K562 (cell line): Measurements from ENCODE around the gene MARCHF3. TPM values are rescaled to one million over a fixed set of nuclear protein-coding genes. Genes with fewer than 3 reads are reported as not detected.

ENCODE experiments used
- ATAC-seq: fragments of 200-7000 bp; cut with Tn5 transposase; 3 replicates; pipeline ENCODE4 v1.9.1; 2020; ENCODE audit warnings: moderate library complexity
- BruUV-seq: library from RNA; stranded (reverse); fragments of 400-500 nt; replicated peaks from 2 replicates; lab custom pipeline; 2021; lab: Mats Ljungman, UMichigan
- CTCF ChIA-PET: fragments of 300-600 bp; formaldehyde crosslinking; extraction: SDS; loops from one replicate; lab custom pipeline; 2021; ENCODE audit warnings: low intra/inter-chr PET ratio; lab: Yijun Ruan, JAX
- POLR2A ChIA-PET: fragments of 300-600, 350-650 bp; sonication (Branson Sonifier 250); formaldehyde crosslinking; extraction: SDS; loops from one replicate; lab custom pipeline; 2021; ENCODE audit warnings: antibody characterized with exemption, inconsistent platforms; lab: Yijun Ruan, JAX
- DNase-seq, 4 experiments: peaks; one replicate each; pipeline versions ENCODE4 v3.0.0 to v3.0.0-alpha.2; 2011 to 2018; ENCODE audit warnings: low spot score in 3 of 4, mixed read lengths in 3 of 4; ENCODE audit errors: extremely low read depth in 1 of 4
- FAIRE-seq: peaks from 2 replicates; lab custom pipeline; 2011; peaks lifted over from hg19 to GRCh38; lab: Jason Lieb, UNC
- H2AFZ ChIP-seq: 2 replicates; pipeline ENCODE4 v1.6.0; 2011; ENCODE audit warnings: low read depth, low read length, control low read depth, inconsistent platforms
- H3K27ac ChIP-seq: fragments of 200-600 bp; 3 replicates; pipeline ENCODE4 v1.8.0; 2011; ENCODE audit warnings: low read depth, mild to moderate bottlenecking, control low read depth, inconsistent platforms, low read length, moderate library complexity, mixed read lengths; ENCODE audit errors: extremely low read depth
- H3K27me3 ChIP-seq, 2 experiments: fragments of 300-600 bp in 1 of 2; 2 replicates in 1 of 2; 3 replicates in 1 of 2; pipeline versions ENCODE4 v1.6.0 to v1.8.0; 2011; ENCODE audit warnings: inconsistent platforms in 2 of 2, low read length in 2 of 2, mild to moderate bottlenecking in 1 of 2, mixed read lengths in 1 of 2, moderate library complexity in 1 of 2; ENCODE audit not compliant: control insufficient read depth in 2 of 2, insufficient read depth in 2 of 2
- H3K36me3 ChIP-seq: fragments of 300-600 bp; 3 replicates; pipeline ENCODE4 v1.8.0; 2011; ENCODE audit warnings: mild to moderate bottlenecking, low read length, inconsistent platforms; ENCODE audit not compliant: control insufficient read depth, insufficient read depth
- H3K4me1 ChIP-seq, 2 experiments: fragments of 200-600 bp in 1 of 2; replicated peaks in 1 of 2; 2 replicates in 1 of 2; 3 replicates in 1 of 2; pipeline versions ENCODE4 v1.5.1 to v1.8.0; 2011; ENCODE audit warnings: inconsistent platforms in 2 of 2, low read length in 2 of 2, mild to moderate bottlenecking in 1 of 2, mixed read lengths in 1 of 2, moderate library complexity in 1 of 2; ENCODE audit not compliant: control insufficient read depth in 2 of 2, insufficient read depth in 2 of 2
- H3K4me2 ChIP-seq: 2 replicates; pipeline ENCODE4 v1.6.1; 2011; ENCODE audit warnings: low read length, control low read depth, inconsistent platforms, mixed read lengths; ENCODE audit not compliant: insufficient read depth
- H3K4me3 ChIP-seq: fragments of 200-600 bp; sonication (generic), shearing (Covaris generic); 2 replicates; pipeline ENCODE4 v1.5.1; 2016; ENCODE audit warnings: control low read depth, inconsistent platforms
- H3K79me2 ChIP-seq: fragments of 200-600 bp; 3 replicates; pipeline ENCODE4 v1.8.0; 2011; ENCODE audit warnings: low read length, inconsistent platforms; ENCODE audit not compliant: control insufficient read depth, insufficient read depth
- H3K9ac ChIP-seq, 2 experiments: 2 replicates each; pipeline versions ENCODE4 v1.6.0 to v1.6.1; 2011; ENCODE audit warnings: low read depth in 2 of 2, low read length in 2 of 2, control low read depth in 1 of 2, inconsistent platforms in 1 of 2, mild to moderate bottlenecking in 1 of 2, mixed read lengths in 1 of 2; ENCODE audit not compliant: insufficient read depth in 1 of 2
- H3K9me1 ChIP-seq: one replicate; pipeline ENCODE4 v1.6.0; 2011; ENCODE audit warnings: inconsistent platforms, mild to moderate bottlenecking, low read length, moderate library complexity; ENCODE audit not compliant: control insufficient read depth, insufficient read depth
- H3K9me3 ChIP-seq: replicated peaks from 2 replicates; pipeline ENCODE4 v1.5.1; 2011; ENCODE audit warnings: low read depth, low read length, inconsistent platforms; ENCODE audit not compliant: control insufficient read depth, insufficient read depth
- H4K20me1 ChIP-seq: replicated peaks from 2 replicates; pipeline ENCODE4 v1.6.1; 2011; ENCODE audit warnings: low read length, inconsistent platforms, mixed read lengths; ENCODE audit not compliant: control insufficient read depth, insufficient read depth
- CCNT2 ChIP-seq: IDR thresholded peaks from 2 replicates; pipeline ENCODE4 v1.6.1; 2011; ENCODE audit warnings: borderline replicate concordance, low read depth, mild to moderate bottlenecking, moderate library complexity, mixed read lengths, low read length; ENCODE audit not compliant: insufficient read length; ENCODE audit errors: extremely low read depth
- DDX20 ChIP-seq: fragments of 450-650 bp; IDR thresholded peaks from 2 replicates; pipeline ENCODE4 v1.6.1; 2016; ENCODE audit warnings: missing genetic modification characterization, low read depth, mild to moderate bottlenecking, missing compliant biosample characterization, moderate library complexity
- EP400 ChIP-seq: fragments of 450-650 bp; IDR thresholded peaks from 2 replicates; pipeline ENCODE4 v1.6.1; 2017; ENCODE audit warnings: antibody characterized with exemption, mild to moderate bottlenecking, moderate library complexity
- KDM1A ChIP-seq, 2 experiments: fragments of 450-650 bp; IDR thresholded peaks; 2 replicates each; pipeline ENCODE4 v1.6.1; 2016; ENCODE audit warnings: mild to moderate bottlenecking in 2 of 2
- NONO ChIP-seq, 2 experiments: fragments of 200-400 bp in 1 of 2; fragments of 450-650 bp in 1 of 2; formaldehyde crosslinking in 1 of 2; IDR thresholded peaks; 2 replicates each; pipeline ENCODE4 v1.6.1; 2017; ENCODE audit warnings: low read depth in 2 of 2, mild to moderate bottlenecking in 2 of 2, moderate library complexity in 2 of 2, low read length in 1 of 2
- PURB ChIP-seq: sonication (generic); formaldehyde crosslinking; IDR thresholded peaks from 2 replicates; pipeline ENCODE4 v1.9.0; 2021; ENCODE audit warnings: low read depth, mild to moderate bottlenecking, missing genetic modification reagents
- RERE ChIP-seq: sonication (generic); formaldehyde crosslinking; IDR thresholded peaks from 2 replicates; pipeline ENCODE4 v1.8.0; 2023; ENCODE audit warnings: missing genetic modification reagents, mild to moderate bottlenecking, borderline replicate concordance
- SETDB1 ChIP-seq: IDR thresholded peaks from one replicate; pipeline ENCODE4 v1.6.1; 2012; ENCODE audit warnings: low read length, control low read depth, inconsistent platforms
- TAF9B ChIP-seq: fragments of 450-650 bp; IDR thresholded peaks from 2 replicates; pipeline ENCODE4 v1.6.1; 2018; ENCODE audit warnings: mild to moderate bottlenecking; ENCODE audit not compliant: partially characterized antibody
- ZNF146 ChIP-seq: IDR thresholded peaks from one replicate; pipeline ENCODE4 v1.6.1; 2018; ENCODE audit warnings: missing compliant biosample characterization; ENCODE audit not compliant: unreplicated experiment
- ZNF584 ChIP-seq: fragments of 200-800 bp; sonication (Bioruptor generic); IDR thresholded peaks from 2 replicates; pipeline ENCODE4 v1.6.1; 2016; ENCODE audit warnings: low read depth, mild to moderate bottlenecking, missing genetic modification characterization, missing compliant biosample characterization
- ZNF586 ChIP-seq: fragments of 450-650 bp; formaldehyde crosslinking; conservative IDR thresholded peaks from 2 replicates; pipeline ENCODE4 v1.4.0; 2020; ENCODE audit warnings: mild to moderate bottlenecking, moderate library complexity
- WGBS: fragments of 100-300 bp; shearing (Covaris generic); methylation state at CpG from one replicate; pipeline ENCODE4 v1.1.6; 2016; ENCODE audit warnings: low coverage, mixed read lengths; ENCODE audit not compliant: insufficient coverage; ENCODE audit errors: missing lambda C conversion rate; 5-methylcytosine and 5-hydroxymethylcytosine counted together
- in situ Hi-C: fragments of 300-500 bp; cut with MboI; formaldehyde crosslinking; loops from 4 replicates; pipeline ENCODE4 v1.15.0; 2018; ENCODE audit warnings: inconsistent platforms, mixed read lengths
- intact Hi-C: fragments of 100-400 bp; cut with micrococcal nuclease; formaldehyde crosslinking; loops from 2 replicates; pipeline ENCODE4 v1.14.2; 2022
- polyA plus RNA-seq, 8 experiments: library from polyadenylated mRNA; depleted of rRNA in 4 of 8; stranded (reverse) in 5 of 8; unstranded in 3 of 8; fragments of >200 nt; fragmentation: Nextera tagmentation in 2 of 8; fragmentation: Illumina TruSeq in 1 of 8; extraction: Ambion mirVana in 2 of 8; extraction: Trizol in 1 of 8; gene quantifications; 2 replicates each; pipeline versions ENCODE4 v1.2.1 to v1.2.3, GENCODE V29; 2011 to 2014; ENCODE audit warnings: inconsistent platforms in 1 of 8, missing spikeins in 1 of 8
- total RNA-seq, 7 experiments: library from RNA; depleted of rRNA in 6 of 7; stranded (reverse); fragments of >200 nt in 6 of 7; fragmentation: Illumina TruSeq in 2 of 7; extraction: Trizol in 2 of 7; gene quantifications; 2 replicates each; pipeline versions ENCODE4 v1.2.1 to v1.2.3, GENCODE V29; 2011 to 2021; ENCODE audit warnings: low replicate concordance in 1 of 7
- TF ChIP-seq, protein P1 (sequence below), 3 experiments: fragments of 200-800 bp in 1 of 3; sonication (Bioruptor generic) in 1 of 3; sonication (generic) in 1 of 3; formaldehyde crosslinking in 1 of 3; IDR thresholded peaks; 2 replicates each; pipeline versions ENCODE4 v1.6.1 to v1.8.0; 2016 to 2022; ENCODE audit warnings: mild to moderate bottlenecking in 2 of 3, missing compliant biosample characterization in 2 of 3, missing genetic modification characterization in 2 of 3, missing genetic modification reagents in 1 of 3
- TF ChIP-seq, protein P2 (sequence below): fragments of 450-650 bp; IDR thresholded peaks from 2 replicates; pipeline ENCODE4 v1.6.1; 2017; ENCODE audit warnings: antibody characterized with exemption

MARCHF3 gene
- total and polyA plus RNA-seq, 9 of the 15 experiments (the other 6 are each of a cell fraction or from before 2014, with no cell fraction given), result 5.6 to 37.4 (median 16.5) TPM

DNA sequence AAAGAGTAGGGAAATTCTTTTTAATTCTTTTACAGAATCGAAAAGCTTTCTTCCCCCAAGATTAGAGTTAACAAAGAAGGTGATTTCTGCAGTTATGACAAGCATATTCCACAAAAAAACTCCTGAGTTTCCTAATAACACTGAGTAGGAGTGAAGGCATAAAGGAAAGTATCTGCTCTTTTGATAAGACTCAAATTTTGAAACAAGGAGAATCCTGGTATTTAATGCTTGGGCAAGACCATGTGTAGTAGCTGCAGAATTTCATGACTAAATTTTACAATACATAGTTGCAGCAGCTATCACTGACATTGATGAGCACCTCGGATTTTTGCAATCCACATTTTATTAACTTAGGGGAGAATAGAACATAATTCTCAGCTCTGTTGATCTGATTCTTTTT lies 92.6 kb downstream of the MARCHF3 start:
- 42% methylated on average over 2 of the region's 2 CpGs for WGBS
- intact Hi-C loops, result no loop called here
- FAIRE-seq (no peak), ATAC-seq (no peak), DNase-seq (no peak)
- no peaks in the 10 kb centered on the region for H3K9me3 ChIP-seq
- H3K4me2 ChIP-seq, result no peak overlapping the region
- CTCF ChIA-PET, result no interaction called here
- no peak overlapping the region for H2AFZ ChIP-seq
- no peak overlapping the region for H3K9ac ChIP-seq
- no peaks in the 10 kb centered on the region for H3K9me1 ChIP-seq
- POLR2A ChIA-PET, result interaction anchor here (1.1 kb wide), 1 partner anchor 23 kb away, joined by 3 read pairs; no protein-coding TSS in a partner anchor
- H3K27ac ChIP-seq, result no peak overlapping the region
- no peaks in the 10 kb centered on the region for H3K27me3 ChIP-seq
- H4K20me1 ChIP-seq, result no peaks in the 10 kb centered on the region
- peaks cover 40% of the 10 kb centered on the region; the same call in 2 of the 3 replicates for H3K79me2 ChIP-seq
- no peaks in the 10 kb centered on the region; a peak in 2 of 5 replicates for H3K4me1 ChIP-seq
- H3K36me3 ChIP-seq, result no peaks in the 10 kb centered on the region
- H3K4me3 ChIP-seq, result no peak overlapping the region
- BruUV-seq, result no TSS peak
- in situ Hi-C loops, result no loop called here
- TF ChIP-seq DDX20 (no peak), EP400 (no peak), CCNT2 (no peak), RERE (CRISPR knock-in tag) (no peak), NONO (IDR thresholded peaks at IDR 0.05; ENCODE audit: low read depth in 2 of 2, low read length in 1 of 2) (no peak), SETDB1 (no peak), TAF9B (no peak), ZNF146 (CRISPR knock-in tag) (no peak), ZNF586 (CRISPR knock-in tag) (no peak), PURB (CRISPR knock-in tag) (no peak), ZNF584 (CRISPR knock-in tag) (no peak), KDM1A (IDR thresholded peaks at IDR 0.05) (no peak)
- TF ChIP-seq, protein P1, sequence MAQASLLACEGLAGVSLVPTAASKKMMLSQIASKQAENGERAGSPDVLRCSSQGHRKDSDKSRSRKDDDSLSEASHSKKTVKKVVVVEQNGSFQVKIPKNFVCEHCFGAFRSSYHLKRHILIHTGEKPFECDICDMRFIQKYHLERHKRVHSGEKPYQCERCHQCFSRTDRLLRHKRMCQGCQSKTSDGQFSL (CRISPR knock-in tag; IDR thresholded peaks at IDR 0.05), result no peak
- TF ChIP-seq, protein P1 (tag; IDR thresholded peaks at IDR 0.05), result no peak
- TF ChIP-seq, protein P2, sequence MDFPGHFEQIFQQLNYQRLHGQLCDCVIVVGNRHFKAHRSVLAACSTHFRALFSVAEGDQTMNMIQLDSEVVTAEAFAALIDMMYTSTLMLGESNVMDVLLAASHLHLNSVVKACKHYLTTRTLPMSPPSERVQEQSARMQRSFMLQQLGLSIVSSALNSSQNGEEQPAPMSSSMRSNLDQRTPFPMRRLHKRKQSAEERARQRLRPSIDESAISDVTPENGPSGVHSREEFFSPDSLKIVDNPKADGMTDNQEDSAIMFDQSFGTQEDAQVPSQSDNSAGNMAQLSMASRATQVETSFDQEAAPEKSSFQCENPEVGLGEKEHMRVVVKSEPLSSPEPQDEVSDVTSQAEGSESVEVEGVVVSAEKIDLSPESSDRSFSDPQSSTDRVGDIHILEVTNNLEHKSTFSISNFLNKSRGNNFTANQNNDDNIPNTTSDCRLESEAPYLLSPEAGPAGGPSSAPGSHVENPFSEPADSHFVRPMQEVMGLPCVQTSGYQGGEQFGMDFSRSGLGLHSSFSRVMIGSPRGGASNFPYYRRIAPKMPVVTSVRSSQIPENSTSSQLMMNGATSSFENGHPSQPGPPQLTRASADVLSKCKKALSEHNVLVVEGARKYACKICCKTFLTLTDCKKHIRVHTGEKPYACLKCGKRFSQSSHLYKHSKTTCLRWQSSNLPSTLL, result no peak
